ENCODE measurements around the gene TRPM7. TPM values are rescaled to one million over a fixed set of nuclear protein-coding genes. Genes with fewer than 3 reads are reported as not detected.
A peak's percentile ranks its signal among the peaks of the same experiment; 100 is the strongest.

The TRPM7 gene
- total RNA-seq, 1 donor from 2014 or later: 44.3 TPM

DNA sequence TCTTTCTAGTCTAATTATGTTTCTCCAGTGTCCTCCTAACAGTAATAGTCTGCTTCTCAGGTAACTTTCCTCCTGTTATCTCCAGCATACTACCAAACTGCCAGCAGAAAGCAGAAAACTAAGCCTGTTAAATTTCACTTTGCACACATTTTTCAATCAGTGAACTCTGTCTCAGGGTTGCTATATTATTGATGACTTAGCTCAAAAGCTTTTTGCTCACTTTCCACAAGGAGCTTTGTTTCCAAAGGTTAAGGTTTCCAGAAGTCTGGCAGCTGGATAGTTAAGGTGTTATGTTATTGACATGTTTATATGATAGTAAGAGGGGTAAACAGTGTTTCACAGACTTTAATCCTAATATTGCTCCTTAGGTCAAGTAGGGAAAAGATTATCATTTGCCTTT is 5.1 kb downstream of the TRPM7 start:
- H3K27ac ChIP-seq: no peak overlapping the region
- peaks cover 31% of the 10 kb centered on the region for H3K4me1 ChIP-seq
- no peaks in the 10 kb centered on the region for H3K27me3 ChIP-seq
- DNase-seq (no peak), ATAC-seq (no peak)
- no peaks in the 10 kb centered on the region for H3K36me3 ChIP-seq
- TF ChIP-seq, protein P1, sequence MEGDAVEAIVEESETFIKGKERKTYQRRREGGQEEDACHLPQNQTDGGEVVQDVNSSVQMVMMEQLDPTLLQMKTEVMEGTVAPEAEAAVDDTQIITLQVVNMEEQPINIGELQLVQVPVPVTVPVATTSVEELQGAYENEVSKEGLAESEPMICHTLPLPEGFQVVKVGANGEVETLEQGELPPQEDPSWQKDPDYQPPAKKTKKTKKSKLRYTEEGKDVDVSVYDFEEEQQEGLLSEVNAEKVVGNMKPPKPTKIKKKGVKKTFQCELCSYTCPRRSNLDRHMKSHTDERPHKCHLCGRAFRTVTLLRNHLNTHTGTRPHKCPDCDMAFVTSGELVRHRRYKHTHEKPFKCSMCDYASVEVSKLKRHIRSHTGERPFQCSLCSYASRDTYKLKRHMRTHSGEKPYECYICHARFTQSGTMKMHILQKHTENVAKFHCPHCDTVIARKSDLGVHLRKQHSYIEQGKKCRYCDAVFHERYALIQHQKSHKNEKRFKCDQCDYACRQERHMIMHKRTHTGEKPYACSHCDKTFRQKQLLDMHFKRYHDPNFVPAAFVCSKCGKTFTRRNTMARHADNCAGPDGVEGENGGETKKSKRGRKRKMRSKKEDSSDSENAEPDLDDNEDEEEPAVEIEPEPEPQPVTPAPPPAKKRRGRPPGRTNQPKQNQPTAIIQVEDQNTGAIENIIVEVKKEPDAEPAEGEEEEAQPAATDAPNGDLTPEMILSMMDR (IDR thresholded peaks at IDR 0.05): no peak
- intact Hi-C loops (cut with DNase I): no loop called here
- no peaks in the 10 kb centered on the region for H3K9me3 ChIP-seq
- H3K4me3 ChIP-seq: no peak overlapping the region

DNA sequence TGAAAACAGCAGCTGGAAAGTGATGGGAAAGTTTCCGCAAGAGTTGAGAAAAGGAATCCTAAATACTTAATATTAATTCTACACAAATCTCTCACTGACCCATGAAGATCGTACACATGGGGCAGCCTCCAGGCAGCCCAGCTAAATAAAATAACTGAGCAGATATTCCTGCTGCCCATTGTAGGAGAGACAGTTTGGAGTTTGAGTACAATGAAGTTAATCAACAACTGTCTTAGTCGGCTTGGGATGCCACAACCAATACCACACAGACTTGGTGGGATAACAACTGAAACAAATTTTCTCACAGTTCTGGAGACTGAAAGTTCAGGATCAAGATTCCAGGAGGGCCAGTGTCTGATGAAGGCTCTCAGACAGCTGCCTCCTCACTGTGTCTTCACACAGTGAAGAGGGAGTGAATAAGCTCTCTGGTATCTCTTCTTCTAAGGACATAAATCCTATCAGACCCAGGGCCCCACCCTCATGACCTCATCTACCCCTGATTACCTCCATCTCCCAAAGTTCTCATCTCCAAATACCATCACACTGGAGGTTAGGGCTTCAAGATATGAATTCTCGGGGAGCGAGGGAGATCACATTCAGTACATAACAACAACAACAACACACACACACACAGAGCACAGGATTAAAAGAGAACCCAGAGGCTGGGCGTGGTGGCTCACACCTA is 9.7 kb downstream of the TRPM7 start:
- intact Hi-C loops (cut with DNase I): loop anchor here (10.0 kb wide), 1 partner anchor 198 kb away; no protein-coding TSS in a partner anchor

DNA sequence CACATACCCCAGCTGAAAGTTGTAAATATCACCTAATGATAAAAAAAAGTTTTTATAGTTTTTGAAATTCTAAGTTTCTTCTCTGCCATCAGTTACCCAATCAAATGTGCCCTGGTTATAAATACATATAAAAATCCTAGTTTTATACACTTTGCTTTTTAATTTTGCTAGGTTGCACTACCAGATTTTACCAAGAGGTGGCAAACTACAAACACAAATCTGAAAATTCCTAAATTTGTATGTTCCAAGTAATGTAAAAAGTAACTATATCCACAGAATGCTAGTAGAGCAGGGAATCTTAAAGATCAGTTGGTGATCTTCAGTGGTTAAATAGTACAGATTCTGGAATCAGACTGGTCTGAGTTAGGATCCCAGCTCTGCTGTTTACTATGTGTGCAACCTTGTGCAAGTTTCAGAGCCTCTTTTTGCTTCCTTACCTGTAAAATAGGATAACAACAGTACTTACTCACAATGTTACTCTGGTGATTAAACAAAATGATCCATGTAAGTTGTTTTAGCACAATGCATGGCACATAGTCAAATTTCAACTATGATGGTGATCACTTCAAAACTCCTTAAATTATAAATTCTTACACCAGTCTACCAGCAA is 11.0 kb downstream of the TRPM7 start:
- no peaks in the 10 kb centered on the region for H3K27me3 ChIP-seq
- no peak overlapping the region for H3K27ac ChIP-seq
- intact Hi-C loops (cut with DNase I): loop anchor here (10.0 kb wide), 1 partner anchor 199 kb away; no protein-coding TSS in a partner anchor
- H3K36me3 ChIP-seq: peaks cover 6% of the 10 kb centered on the region
- TF ChIP-seq, protein P1 (IDR thresholded peaks at IDR 0.05): peak; percentile 78
- H3K9me3 ChIP-seq: no peaks in the 10 kb centered on the region
- ATAC-seq (no peak), DNase-seq (no peak)
- H3K4me1 ChIP-seq: no peaks in the 10 kb centered on the region
- H3K4me3 ChIP-seq: no peak overlapping the region

More for the DNA sequence above, 9.7 kb downstream of the TRPM7 start:
- Histone ChIP-seq H3K27me3 (no peaks in the 10 kb centered on the region), H3K36me3 (peaks cover 6% of the 10 kb centered on the region), H3K4me3 (no peak overlapping the region), H3K9me3 (no peaks in the 10 kb centered on the region), H3K4me1 (peaks cover 3% of the 10 kb centered on the region), H3K27ac (no peak overlapping the region)
- ATAC-seq (no peak), DNase-seq (no peak)
- TF ChIP-seq, protein P1 (IDR thresholded peaks at IDR 0.05): no peak

DNA sequence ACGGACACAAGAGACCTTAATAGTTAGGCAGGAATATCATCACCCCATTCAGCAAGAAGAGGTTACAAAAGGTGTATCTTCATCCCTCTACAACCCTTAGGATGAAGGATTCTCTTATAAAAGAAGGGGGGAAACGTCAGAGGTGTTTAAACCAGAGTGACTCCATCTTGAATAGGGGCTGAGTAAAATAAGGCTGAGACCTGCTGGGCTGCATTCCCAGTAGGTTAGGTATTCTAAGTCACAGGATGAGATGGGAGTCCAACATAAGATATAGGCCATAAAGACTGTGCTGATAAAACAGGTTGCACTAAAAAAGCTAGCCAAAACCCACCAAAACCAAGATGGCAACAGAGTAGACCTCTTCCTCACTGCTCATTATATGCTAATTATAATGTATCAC is 16.5 kb downstream of the TRPM7 start:
- ATAC-seq: no peak
- no peaks in the 10 kb centered on the region for H3K4me1 ChIP-seq

DNA sequence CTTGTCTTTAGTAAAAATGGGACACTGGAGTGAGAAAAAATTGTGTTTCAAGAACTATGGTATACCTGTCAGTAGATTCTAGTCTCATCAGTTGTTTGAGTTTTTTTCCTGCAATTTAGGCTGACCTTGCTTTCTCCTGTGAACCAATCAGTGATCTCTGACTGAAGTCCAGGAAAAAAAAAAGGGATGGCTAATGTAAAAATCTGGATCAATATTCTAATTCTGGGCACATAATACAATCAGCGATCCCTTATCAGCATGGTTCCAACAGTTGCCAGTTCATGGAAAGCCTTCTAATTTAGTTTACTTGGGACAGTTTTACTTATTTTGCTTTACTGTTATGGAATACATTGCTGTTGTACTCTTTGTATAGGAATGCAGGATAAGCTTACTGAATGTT is 17.0 kb downstream of the TRPM7 start:
- no peak overlapping the region for H3K27ac ChIP-seq
- TF ChIP-seq, protein P1 (IDR thresholded peaks at IDR 0.05): no peak
- no peaks in the 10 kb centered on the region for H3K9me3 ChIP-seq
- peaks cover 19% of the 10 kb centered on the region for H3K36me3 ChIP-seq
- no peaks in the 10 kb centered on the region for H3K27me3 ChIP-seq
- intact Hi-C loops (cut with DNase I): loop anchor here (10.0 kb wide), 1 partner anchor 205 kb away; no protein-coding TSS in a partner anchor
- ATAC-seq: no peak
- no peak overlapping the region for H3K4me3 ChIP-seq
- no peaks in the 10 kb centered on the region for H3K4me1 ChIP-seq
- DNase-seq: no peak

More for the DNA sequence above, 16.5 kb downstream of the TRPM7 start:
- no peak for DNase-seq
- Histone ChIP-seq H3K36me3 (peaks cover 14% of the 10 kb centered on the region), H3K27me3 (no peaks in the 10 kb centered on the region), H3K27ac (no peak overlapping the region), H3K4me3 (no peak overlapping the region), H3K9me3 (no peaks in the 10 kb centered on the region)
- TF ChIP-seq, protein P1 (IDR thresholded peaks at IDR 0.05): no peak
- intact Hi-C loops (cut with DNase I): loop anchor here (10.0 kb wide), 1 partner anchor 205 kb away; no protein-coding TSS in a partner anchor
